ENCODE data around the gene BAIAP2L1. TPM values are rescaled to one million over a fixed set of nuclear protein-coding genes. Genes with fewer than 3 reads are reported as not detected.

BAIAP2L1 gene
- total and polyA plus RNA-seq, 2 donors (not counting 3 experiments of a cell fraction or from before 2014, with no cell fraction given), result 0.32 to 1.1 TPM

GRCh38 chr7:98351136-98351535, 49.8 kb downstream of the BAIAP2L1 start:
- Histone ChIP-seq H3K27ac (ENCODE audit: insufficient read depth, low read depth, low read length) (no peak overlapping the region), H3K9me3 (replicated peaks; ENCODE audit: control insufficient read depth, insufficient read depth, low read length) (no peaks in the 10 kb centered on the region), H3K4me3 (replicated peaks in 1 of 3; ENCODE audit: insufficient read depth in 1 of 3, low read depth in 1 of 3, low read length in 3 of 3) (no peak overlapping the region), H3K27me3 (ENCODE audit: control insufficient read depth in 2 of 2, insufficient read depth in 2 of 2, low read length in 2 of 2) (no peaks in the 10 kb centered on the region), H3K4me1 (ENCODE audit: control insufficient read depth, extremely low read depth, insufficient read depth, low read length) (peaks cover 15% of the 10 kb centered on the region), H3K9me1 (replicated peaks; ENCODE audit: control insufficient read depth, extremely low read depth, insufficient read depth, low read length) (no peaks in the 10 kb centered on the region), H3K4me2 (ENCODE audit: insufficient read depth, low read length) (no peak overlapping the region), H2AFZ (ENCODE audit: low read depth, low read length) (no peak overlapping the region), H4K20me1 (replicated peaks; ENCODE audit: control insufficient read depth, extremely low read depth, insufficient read depth, low read length) (no peaks in the 10 kb centered on the region), H3K9ac (replicated peaks; ENCODE audit: extremely low read depth, insufficient read depth, low read length) (no peak overlapping the region), H3K36me3 (ENCODE audit: control insufficient read depth in 2 of 2, extremely low read depth in 1 of 2, insufficient read depth in 2 of 2, low read length in 2 of 2) (no peaks in the 10 kb centered on the region), H3K79me2 (ENCODE audit: control insufficient read depth, insufficient read depth, low read length) (no peaks in the 10 kb centered on the region)
- DNase-seq (ENCODE audit: low read depth, low spot score) (no peak), FAIRE-seq (no peak)
- no TSS peak for BruUV-seq (replicated peaks)
- intact Hi-C loops (cut with micrococcal nuclease) (loop anchor here (5.0 kb wide), 1 partner anchor 44 kb away; no protein-coding TSS in a partner anchor), dilution Hi-C loops (cut with MboI; ENCODE audit: extremely low pct_ligation_motif_present, low sequenced_read_pairs) (no loop called here)
- ChIA-PET POLR2A (no interaction called here), CTCF (interaction anchor here (1.3 kb wide), 1 partner anchor 50 kb away, joined by 3 read pairs; the partner anchor contains the start of gene BAIAP2L1)
- TF ChIP-seq FOS (IDR thresholded peaks at IDR 0.05; ENCODE audit: borderline replicate concordance, insufficient read depth, low read length), result no peak
- TF ChIP-seq POLR2A (IDR thresholded peaks at IDR 0.05; ENCODE audit: low read depth, low read length), result no peak
- no peak for TF ChIP-seq MAX (IDR thresholded peaks at IDR 0.05; ENCODE audit: insufficient read depth, insufficient read length)
- no peak for TF ChIP-seq EZH2 (IDR thresholded peaks at IDR 0.05; ENCODE audit: borderline replicate concordance, low read depth, low read length, severe bottlenecking)
- TF ChIP-seq MYC (IDR thresholded peaks at IDR 0.05; ENCODE audit: low read depth, low read length), result no peak
- no peak for TF ChIP-seq JUN (IDR thresholded peaks at IDR 0.05; ENCODE audit: borderline replicate concordance, insufficient read depth, insufficient read length, low read depth)
- no peak for TF ChIP-seq POLR2AphosphoS5 (IDR thresholded peaks at IDR 0.05; ENCODE audit: insufficient read depth, low read depth, low read length)
- no peak for TF ChIP-seq CTCF (IDR thresholded peaks at IDR 0.05; ENCODE audit: extremely low read depth in 1 of 2, insufficient read depth in 1 of 2, low read depth in 1 of 2, low read length in 2 of 2)
- TF ChIP-seq GATA2 (IDR thresholded peaks at IDR 0.05; ENCODE audit: insufficient read depth, insufficient read length, low read depth, low read length), result no peak

Data from endothelial cell of umbilical vein (primary cell).